ENCODE measurements around the gene MRRF.

The MRRF gene

GRCh38 chr9:122368642-122369041 lies 104.0 kb downstream of the MRRF start:
- Mint-ChIP-seq H3K36me3 (ENCODE audit: low read depth) (no peaks in the 10 kb centered on the region), H3K27me3 (ENCODE audit: low read depth, poor library complexity) (peaks cover 64% of the 10 kb centered on the region), H3K9me3 (peaks cover 4% of the 10 kb centered on the region), H3K4me3 (no peak overlapping the region), H3K27ac (no peak overlapping the region), H3K4me1 (peaks cover 10% of the 10 kb centered on the region)
- DNase-seq: no peak
- TF ChIP-seq CTCF (IDR thresholded peaks at IDR 0.05): no peak

DNA sequence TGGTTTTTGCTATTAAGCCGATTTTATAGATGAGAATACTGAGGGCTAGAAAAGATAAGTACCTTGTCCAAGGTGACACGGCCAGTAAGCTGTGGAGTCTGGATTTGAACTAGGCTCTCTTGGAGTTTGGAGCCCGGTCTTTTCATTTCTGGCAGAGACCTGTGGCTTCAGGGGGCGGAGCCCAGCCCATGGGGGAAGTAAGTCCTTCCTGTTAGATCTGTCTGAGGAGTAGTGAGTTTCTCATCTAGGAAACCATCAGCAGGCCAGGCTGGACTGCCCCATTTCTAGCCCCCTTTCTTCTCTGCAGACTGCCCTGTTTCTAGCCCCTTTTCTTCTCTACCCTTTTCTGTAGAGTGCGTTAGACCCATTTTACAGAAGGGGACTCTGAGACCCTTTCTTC lies 105.6 kb downstream of the MRRF start:
- H3K4me1 Mint-ChIP-seq: peaks cover 14% of the 10 kb centered on the region
- H3K27me3 Mint-ChIP-seq (ENCODE audit: low read depth, poor library complexity): peaks cover 73% of the 10 kb centered on the region
- H3K36me3 Mint-ChIP-seq (ENCODE audit: low read depth): no peaks in the 10 kb centered on the region
- no peak for TF ChIP-seq CTCF (IDR thresholded peaks at IDR 0.05)
- H3K4me3 Mint-ChIP-seq: no peak overlapping the region
- H3K9me3 Mint-ChIP-seq: peaks cover 4% of the 10 kb centered on the region
- no peak overlapping the region for H3K27ac Mint-ChIP-seq
- DNase-seq: no peak

DNA sequence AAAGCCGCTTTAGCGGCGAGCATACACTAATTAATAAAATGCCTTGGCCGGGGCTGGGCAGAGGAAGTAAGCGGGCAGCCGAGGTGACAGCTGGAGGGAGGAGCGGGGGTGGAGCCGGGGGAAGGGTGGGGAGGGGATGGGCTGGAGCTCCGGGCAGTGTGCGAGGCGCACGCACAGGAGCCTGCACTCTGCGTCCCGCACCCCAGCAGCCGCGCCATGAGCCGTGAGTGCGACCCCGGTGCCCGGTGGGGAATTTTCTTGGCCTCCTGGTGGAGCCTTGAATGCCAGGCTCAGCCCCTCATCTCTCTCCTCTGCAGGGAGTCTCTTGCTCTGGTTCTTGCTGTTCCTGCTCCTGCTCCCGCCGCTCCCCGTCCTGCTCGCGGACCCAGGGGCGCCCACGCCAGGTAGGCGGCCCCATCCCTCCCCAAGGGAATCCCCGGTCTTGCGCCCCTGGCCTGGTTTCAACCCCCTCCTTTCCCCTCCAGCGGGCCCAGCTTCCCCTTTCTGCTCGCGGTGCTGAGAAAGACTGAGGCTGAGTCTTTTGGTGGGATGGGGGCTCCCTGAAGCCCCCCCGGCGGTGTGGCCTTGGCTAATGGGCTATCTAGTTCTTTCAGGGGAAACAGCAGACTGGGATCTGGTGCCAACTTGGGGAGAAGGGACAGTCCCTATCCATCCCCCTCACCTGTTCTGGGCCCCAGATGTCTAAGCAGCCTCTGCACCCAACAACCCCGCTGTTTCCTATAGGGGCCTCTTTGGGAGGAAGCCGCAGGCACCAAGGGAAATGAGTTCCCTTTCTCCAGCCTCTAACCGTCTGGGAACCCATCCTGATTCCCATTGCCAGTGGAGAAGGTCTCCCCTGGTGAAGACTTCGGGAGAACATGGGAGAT lies 106.4 kb downstream of the MRRF start, which contains the start of gene PTGS1:
TSS of gene PTGS1 (plus strand) at position 156 of the 887 bp plus-strand sequence. CDS start at position 217, 61 bp downstream.
- peaks cover 73% of the 10 kb centered on the region for H3K27me3 Mint-ChIP-seq (ENCODE audit: low read depth, poor library complexity)
- H3K27ac Mint-ChIP-seq: no peak within 1 kb of the TSS
- peak within 1 kb of the TSS; percentile 63 for H3K4me3 Mint-ChIP-seq

DNA sequence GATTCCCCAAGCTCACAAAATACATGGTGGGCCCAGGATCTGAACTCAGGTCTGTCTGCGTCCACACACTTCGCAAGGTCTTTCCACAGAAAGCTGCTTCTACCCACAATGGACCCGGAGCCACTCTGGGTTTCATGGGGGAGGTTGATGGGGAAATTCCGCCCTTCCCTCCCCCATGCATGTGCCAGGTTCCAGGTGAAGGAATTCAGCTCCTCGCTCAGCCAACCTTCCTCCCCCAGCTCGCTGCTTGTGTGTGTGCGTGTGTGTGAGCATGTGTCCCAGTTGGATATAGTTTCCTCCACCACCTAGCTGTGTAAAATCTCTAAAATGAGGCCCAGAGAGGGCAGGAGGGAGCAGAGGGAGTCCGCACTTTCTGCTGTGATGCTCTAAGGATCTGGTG lies 107.2 kb downstream of the MRRF start:
- H3K9me3 Mint-ChIP-seq: peaks cover 4% of the 10 kb centered on the region
- H3K4me3 Mint-ChIP-seq: peak overlapping the region; percentile 10
- peaks cover 73% of the 10 kb centered on the region for H3K27me3 Mint-ChIP-seq (ENCODE audit: low read depth, poor library complexity)
- no peaks in the 10 kb centered on the region for H3K36me3 Mint-ChIP-seq (ENCODE audit: low read depth)
- TF ChIP-seq CTCF (IDR thresholded peaks at IDR 0.05): no peak
- peaks cover 30% of the 10 kb centered on the region for H3K4me1 Mint-ChIP-seq
- no peak overlapping the region for H3K27ac Mint-ChIP-seq
- DNase-seq: no peak

More for the DNA sequence above, 106.4 kb downstream of the MRRF start, which contains the start of gene PTGS1:
- DNase-seq: peak; percentile 62
- H3K9me3 Mint-ChIP-seq: peaks cover 4% of the 10 kb centered on the region
- peaks cover 22% of the 10 kb centered on the region for H3K4me1 Mint-ChIP-seq
- H3K36me3 Mint-ChIP-seq (ENCODE audit: low read depth): no peaks in the 10 kb centered on the region
- TF ChIP-seq CTCF (IDR thresholded peaks at IDR 0.05): no peak

DNA sequence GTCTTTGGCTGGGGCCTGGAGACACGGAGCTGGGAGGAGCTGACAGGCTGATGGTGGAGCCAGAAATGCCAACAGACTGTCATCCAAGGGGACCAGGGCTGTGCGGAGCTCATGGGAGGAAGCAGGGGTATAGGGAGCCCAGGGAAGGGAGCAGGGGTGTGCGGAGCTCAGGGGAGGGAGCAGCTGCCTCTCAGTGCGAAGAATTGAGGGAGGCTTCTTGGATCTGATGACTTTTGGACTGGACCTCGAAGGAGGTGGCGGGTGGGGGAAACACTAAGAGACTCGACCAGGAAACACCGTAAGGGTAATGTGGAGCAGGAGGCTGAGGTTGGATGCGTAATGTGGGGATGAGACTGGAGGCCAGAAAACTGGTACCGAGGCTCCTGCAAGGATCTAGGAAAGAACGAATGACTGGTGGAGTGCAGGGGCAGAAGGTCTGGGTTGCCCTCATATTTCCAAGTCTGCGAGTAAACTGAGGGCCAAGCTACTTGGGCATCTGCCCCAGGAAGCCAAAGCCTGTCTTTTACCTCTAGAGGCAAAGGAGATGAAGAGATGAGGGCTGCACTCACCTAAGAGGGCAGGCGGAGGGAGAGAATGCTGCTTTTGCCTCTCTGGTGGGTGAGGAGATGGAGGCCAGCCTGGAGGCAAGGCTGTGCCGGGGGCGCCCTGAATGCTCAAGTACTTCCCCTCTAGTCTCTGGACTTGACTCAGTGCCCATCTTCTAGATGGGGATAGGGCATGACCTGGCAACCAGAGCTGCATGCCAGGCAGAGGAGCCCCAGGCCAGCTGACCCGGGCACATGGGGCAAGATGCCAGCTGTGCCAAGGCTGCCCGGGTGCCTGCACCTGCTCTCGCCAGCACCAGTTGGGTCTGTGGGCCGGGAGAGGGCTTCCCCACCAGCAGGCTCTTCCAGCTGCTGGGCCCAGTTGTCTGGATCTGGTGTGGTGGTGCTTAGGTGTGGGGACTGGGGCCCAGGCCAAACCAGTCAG lies 108.5 kb downstream of the MRRF start:
- no peak overlapping the region for H3K27ac Mint-ChIP-seq
- no peak overlapping the region for H3K4me3 Mint-ChIP-seq
- H3K27me3 Mint-ChIP-seq (ENCODE audit: low read depth, poor library complexity): peaks cover 66% of the 10 kb centered on the region
- H3K9me3 Mint-ChIP-seq: peaks cover 4% of the 10 kb centered on the region
- H3K36me3 Mint-ChIP-seq (ENCODE audit: low read depth): no peaks in the 10 kb centered on the region
- DNase-seq: no peak
- H3K4me1 Mint-ChIP-seq: peaks cover 40% of the 10 kb centered on the region
- no peak for TF ChIP-seq CTCF (IDR thresholded peaks at IDR 0.05)

All from nephron progenitor cell (in vitro differentiated cells).